Neural crest cell (in vitro differentiated cells): ENCODE results near the gene FASN. TPM values are rescaled to one million over a fixed set of nuclear protein-coding genes. Genes with fewer than 3 reads are reported as not detected.

Experiments used
- DNase-seq: peaks from one replicate; pipeline ENCODE4 v3.0.0; 2021; ENCODE audit warnings: low read depth, mixed read lengths, low spot score
- H3K27ac Mint-ChIP-seq: one replicate; pipeline ENCODE4 v1.8.0; 2021; ENCODE audit warnings: mild to moderate bottlenecking, mixed read lengths; ENCODE audit not compliant: unreplicated experiment
- H3K27me3 Mint-ChIP-seq: 2 replicates; pipeline ENCODE4 v1.8.0; 2021; ENCODE audit warnings: low read depth, mild to moderate bottlenecking, mixed read lengths
- H3K36me3 Mint-ChIP-seq: 2 replicates; pipeline ENCODE4 v1.8.0; 2021; ENCODE audit warnings: low read depth, mild to moderate bottlenecking, mixed read lengths
- H3K4me1 Mint-ChIP-seq: 2 replicates; pipeline ENCODE4 v1.8.0; 2021; ENCODE audit warnings: mixed read lengths
- H3K4me3 Mint-ChIP-seq: one replicate; pipeline ENCODE4 v1.8.0; 2021; ENCODE audit warnings: mild to moderate bottlenecking, mixed read lengths
- H3K9me3 Mint-ChIP-seq: 2 replicates; pipeline ENCODE4 v1.8.0; 2021; ENCODE audit warnings: mixed read lengths
- CTCF ChIP-seq: fragments of 200-600 bp; sonication (generic); conservative IDR thresholded peaks from 2 replicates; pipeline ENCODE4 v1.5.0; 2021; ENCODE audit warnings: antibody characterized with exemption, mild to moderate bottlenecking
- total RNA-seq: library from RNA; stranded (reverse); gene quantifications from 2 replicates; pipeline ENCODE4 v1.2.1, GENCODE V29; 2021

The FASN gene
- total RNA-seq, 1 donor from 2014 or later, result 839 TPM

GRCh38 chr17:82090549-82091263, 7.3 kb downstream of the FASN start:
- H3K36me3 Mint-ChIP-seq, result no peaks in the 10 kb centered on the region
- H3K27me3 Mint-ChIP-seq, result no peaks in the 10 kb centered on the region
- H3K4me3 Mint-ChIP-seq, result peak overlapping the region; percentile 4
- no peak for TF ChIP-seq CTCF
- H3K9me3 Mint-ChIP-seq, result no peaks in the 10 kb centered on the region
- DNase-seq, result no peak
- no peak overlapping the region for H3K27ac Mint-ChIP-seq
- no peaks in the 10 kb centered on the region for H3K4me1 Mint-ChIP-seq

DNA sequence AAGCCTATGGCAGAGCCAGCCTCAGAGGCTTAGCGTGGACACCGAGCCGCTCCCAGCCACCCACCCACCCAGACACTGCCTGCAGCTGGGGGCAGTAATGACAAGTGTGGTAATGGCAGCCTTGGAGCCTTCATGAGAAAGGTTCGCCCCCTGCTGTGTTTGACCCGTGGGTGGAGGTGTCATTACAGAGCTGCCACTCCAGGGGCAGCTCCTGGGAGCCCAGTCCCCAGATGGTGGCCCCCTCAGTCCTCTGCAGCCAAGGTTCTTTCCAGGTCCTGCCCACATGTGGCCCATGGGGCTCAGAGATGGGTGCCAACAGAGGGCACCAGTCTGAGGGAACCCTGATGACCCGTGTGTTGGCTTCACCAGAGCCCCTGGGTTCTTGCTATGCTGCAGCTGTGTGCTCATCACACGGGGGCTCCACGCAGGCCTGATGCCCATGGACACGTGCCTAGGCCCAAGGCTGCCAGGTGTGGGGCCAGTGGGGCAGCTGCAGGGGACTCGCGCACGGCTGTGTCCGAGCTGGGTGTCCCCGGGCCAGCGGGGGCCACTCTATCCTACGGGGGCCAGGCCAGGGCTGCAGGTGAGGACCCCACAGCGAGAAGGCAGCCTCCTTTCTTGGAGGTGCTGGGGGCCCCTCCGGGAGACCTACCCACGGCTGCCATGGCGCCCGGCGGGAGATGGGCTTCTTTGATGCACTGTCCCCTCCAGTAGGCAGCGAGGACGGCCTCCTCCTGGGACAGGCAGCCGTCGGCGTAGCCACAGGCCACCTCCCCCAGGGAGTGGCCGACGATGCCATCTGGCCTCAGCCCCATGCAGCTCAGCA, 8.1 kb downstream of the FASN start:
- no peak for DNase-seq
- H3K4me1 Mint-ChIP-seq, result no peaks in the 10 kb centered on the region
- H3K4me3 Mint-ChIP-seq, result no peak overlapping the region
- no peaks in the 10 kb centered on the region for H3K9me3 Mint-ChIP-seq
- TF ChIP-seq CTCF, result no peak
- no peaks in the 10 kb centered on the region for H3K36me3 Mint-ChIP-seq
- H3K27ac Mint-ChIP-seq, result no peak overlapping the region
- no peaks in the 10 kb centered on the region for H3K27me3 Mint-ChIP-seq

DNA sequence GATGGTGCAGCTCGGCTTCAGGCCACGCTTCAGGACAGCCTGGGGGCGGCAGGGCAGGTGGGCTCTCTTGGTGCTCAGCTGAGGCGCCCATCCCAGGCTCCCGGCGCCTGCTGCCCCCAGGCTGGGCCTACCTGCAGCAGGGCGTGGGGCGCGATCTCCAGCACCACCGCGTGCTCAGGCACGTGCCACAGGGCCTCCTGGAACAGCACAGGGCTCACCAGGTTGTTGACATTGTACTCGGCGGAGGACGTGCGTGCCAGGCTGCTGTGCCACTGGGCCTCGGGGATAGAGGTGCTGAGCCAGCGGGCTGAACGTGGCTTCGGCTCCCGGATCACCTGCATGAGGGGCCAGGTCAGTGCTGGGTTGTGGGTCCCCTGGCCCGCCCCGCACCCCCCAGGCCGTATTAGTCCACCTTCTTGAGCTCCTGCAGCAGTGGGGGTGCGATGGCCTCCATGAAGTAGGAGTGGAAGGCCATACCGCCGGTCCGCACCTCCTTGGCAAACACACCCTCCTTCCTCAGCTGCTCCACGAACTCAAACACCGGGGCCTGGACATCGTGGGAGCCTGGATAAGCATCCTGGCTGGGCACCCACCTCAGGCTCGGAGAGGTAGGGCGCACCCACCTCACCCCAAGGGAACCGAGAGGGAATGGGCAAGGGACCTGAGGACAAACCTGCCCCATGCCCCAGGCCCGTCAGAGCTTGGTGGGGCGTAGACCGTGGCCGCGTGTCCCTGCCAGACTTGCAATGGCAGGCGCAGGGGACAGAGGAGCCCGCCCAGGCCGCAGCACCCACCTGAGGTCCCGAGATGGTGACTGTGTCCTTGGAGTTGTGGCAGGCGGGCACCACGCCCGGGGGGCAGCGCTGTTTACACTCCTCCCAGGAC, 9.0 kb downstream of the FASN start:
- no peak for TF ChIP-seq CTCF
- no peak for DNase-seq
- H3K9me3 Mint-ChIP-seq, result no peaks in the 10 kb centered on the region
- H3K27me3 Mint-ChIP-seq, result no peaks in the 10 kb centered on the region
- H3K4me3 Mint-ChIP-seq, result no peak overlapping the region
- H3K36me3 Mint-ChIP-seq, result no peaks in the 10 kb centered on the region
- no peaks in the 10 kb centered on the region for H3K4me1 Mint-ChIP-seq
- H3K27ac Mint-ChIP-seq, result no peak overlapping the region

GRCh38 chr17:82087961-82088837, 9.8 kb downstream of the FASN start:
- no peak overlapping the region for H3K4me3 Mint-ChIP-seq
- no peaks in the 10 kb centered on the region for H3K27me3 Mint-ChIP-seq

More at GRCh38 chr17:82087961-82088837, 9.8 kb downstream of the FASN start:
- TF ChIP-seq CTCF, result no peak
- no peak overlapping the region for H3K27ac Mint-ChIP-seq
- no peaks in the 10 kb centered on the region for H3K4me1 Mint-ChIP-seq
- H3K9me3 Mint-ChIP-seq, result no peaks in the 10 kb centered on the region
- H3K36me3 Mint-ChIP-seq, result no peaks in the 10 kb centered on the region
- DNase-seq, result no peak
